Liver (tissue), 10 donors: ENCODE results near the gene MAP4K3. TPM values are rescaled to one million over a fixed set of nuclear protein-coding genes. Genes with fewer than 3 reads are reported as not detected.

Experiments used
- DNase-seq: peaks from one replicate; pipeline ENCODE4 v3.0.0-alpha.2; 2017; ENCODE audit warnings: low spot score
- H3K27ac ChIP-seq, 2 donors: one replicate each; pipeline ENCODE4 v1.7.0; 2013; ENCODE audit warnings: inconsistent platforms in 2 of 2, low read length in 2 of 2, control low read depth in 1 of 2, low read depth in 1 of 2, mild to moderate bottlenecking in 1 of 2
- H3K27me3 ChIP-seq, 4 donors: one replicate each; pipeline versions ENCODE4 v1.6.1 to v1.7.0; 2013; ENCODE audit warnings: low read length in 3 of 4, inconsistent platforms in 1 of 4, mild to moderate bottlenecking in 1 of 4, moderate library complexity in 1 of 4; ENCODE audit not compliant: control insufficient read depth in 4 of 4, insufficient read depth in 4 of 4
- H3K36me3 ChIP-seq, 4 donors: one replicate each; pipeline versions ENCODE4 v1.6.1 to v1.7.0; 2013; ENCODE audit warnings: low read length in 3 of 4, mild to moderate bottlenecking in 3 of 4, low read depth in 1 of 4, moderate library complexity in 1 of 4; ENCODE audit not compliant: control insufficient read depth in 4 of 4, insufficient read depth in 3 of 4
- H3K4me1 ChIP-seq, 4 donors: one replicate each; pipeline versions ENCODE4 v1.6.1 to v1.7.0; 2013; ENCODE audit warnings: low read length in 3 of 4, mild to moderate bottlenecking in 3 of 4, moderate library complexity in 1 of 4; ENCODE audit not compliant: control insufficient read depth in 4 of 4, insufficient read depth in 4 of 4
- H3K4me3 ChIP-seq, 3 donors: one replicate each; pipeline versions ENCODE4 v1.6.1 to v1.7.0; 2013; ENCODE audit warnings: low read length in 3 of 3, control low read depth in 1 of 3, low read depth in 1 of 3, mild to moderate bottlenecking in 1 of 3
- H3K9ac ChIP-seq, 2 donors: one replicate each; pipeline ENCODE4 v1.7.0; 2013; ENCODE audit warnings: low read length in 2 of 2, mild to moderate bottlenecking in 2 of 2, moderate library complexity in 2 of 2, control low read depth in 1 of 2, low read depth in 1 of 2
- H3K9me3 ChIP-seq, 4 donors: one replicate each; pipeline versions ENCODE4 v1.6.1 to v1.7.0; 2013; ENCODE audit warnings: low read length in 3 of 4; ENCODE audit not compliant: control insufficient read depth in 4 of 4
- FOXA1 ChIP-seq: IDR thresholded peaks from 2 replicates; pipeline ENCODE4 v1.6.1; 2016; ENCODE audit warnings: antibody characterized with exemption
- HNF4A ChIP-seq, 2 donors: conservative IDR thresholded peaks; 2 replicates each; pipeline ENCODE4 v1.6.1; 2016; ENCODE audit warnings: antibody characterized with exemption in 2 of 2, mild to moderate bottlenecking in 2 of 2
- JUND ChIP-seq, 2 donors: IDR thresholded peaks; 2 replicates each; pipeline ENCODE4 v1.6.1; 2016; ENCODE audit warnings: antibody characterized with exemption in 2 of 2
- NR2F2 ChIP-seq: IDR thresholded peaks from 2 replicates; pipeline ENCODE4 v1.6.1; 2016; ENCODE audit warnings: antibody characterized with exemption
- TAF1 ChIP-seq: conservative IDR thresholded peaks from 2 replicates; pipeline ENCODE4 v1.6.1; 2016; ENCODE audit warnings: antibody characterized with exemption, mild to moderate bottlenecking
- YY1 ChIP-seq: IDR thresholded peaks from 2 replicates; pipeline ENCODE4 v1.6.1; 2016; ENCODE audit warnings: antibody characterized with exemption, mild to moderate bottlenecking
- WGBS: extraction: QIAGEN DNeasy Blood & Tissue Kit; methylation state at CpG from one replicate; pipeline ENCODE4 v1.1.7; 2013; 5-methylcytosine and 5-hydroxymethylcytosine counted together
- polyA plus RNA-seq, 2 donors: library from polyadenylated mRNA; stranded (reverse) in 1 of 2; unstranded in 1 of 2; fragments of 200-250 nt in 1 of 2; fragments of >200 nt in 1 of 2; fragmentation: Nextera tagmentation in 1 of 2; extraction: Ambion mirVana in 1 of 2; gene quantifications; one replicate each; pipeline versions ENCODE4 v1.2.1 to v1.2.3, GENCODE V29; 2013 to 2015
- small RNA-seq: library from RNA; depleted of rRNA; stranded (forward); fragments of <200 nt; gene quantifications from one replicate; pipeline ENCODE3, GENCODE V24; 2014
- total RNA-seq, 2 donors: library from RNA; depleted of rRNA; stranded (reverse); fragments of >200 nt; gene quantifications; one replicate each; pipeline ENCODE4 v1.2.3, GENCODE V29; 2014
- TF ChIP-seq, protein P1 (sequence below): fragments of 150-350 bp; IDR thresholded peaks from 2 replicates; pipeline ENCODE4 v1.5.1; 2017; ENCODE audit warnings: improper control_type of control experiment, low read depth, low read length; ENCODE audit not compliant: missing input control
- donor health status: healthy.
- donor health status: healthy.
- donor health status: healthy.
- donor health status: healthy.
- donor health status: healthy.

MAP4K3 gene
- total and polyA plus RNA-seq, 4 donors: 6.2 to 23.8 (median 10.9) TPM

GRCh38 chr2:39203382-39203781 is 233.7 kb downstream of the MAP4K3 start:
- Histone ChIP-seq H3K27me3 (no peaks in the 10 kb centered on the region), H3K4me1 (no peaks in the 10 kb centered on the region), H3K4me3 (no peak overlapping the region), H3K9me3 (no peaks in the 10 kb centered on the region), H3K9ac (no peak overlapping the region), H3K27ac (no peak overlapping the region), H3K36me3 (no peaks in the 10 kb centered on the region)
- WGBS: 77% methylated on average over 6 of the region's 6 CpGs
- no peak for DNase-seq
- TF ChIP-seq YY1 (no peak), FOXA1 (no peak), JUND (IDR thresholded peaks at IDR 0.05) (no peak), TAF1 (no peak), NR2F2 (no peak)
- TF ChIP-seq, protein P1, sequence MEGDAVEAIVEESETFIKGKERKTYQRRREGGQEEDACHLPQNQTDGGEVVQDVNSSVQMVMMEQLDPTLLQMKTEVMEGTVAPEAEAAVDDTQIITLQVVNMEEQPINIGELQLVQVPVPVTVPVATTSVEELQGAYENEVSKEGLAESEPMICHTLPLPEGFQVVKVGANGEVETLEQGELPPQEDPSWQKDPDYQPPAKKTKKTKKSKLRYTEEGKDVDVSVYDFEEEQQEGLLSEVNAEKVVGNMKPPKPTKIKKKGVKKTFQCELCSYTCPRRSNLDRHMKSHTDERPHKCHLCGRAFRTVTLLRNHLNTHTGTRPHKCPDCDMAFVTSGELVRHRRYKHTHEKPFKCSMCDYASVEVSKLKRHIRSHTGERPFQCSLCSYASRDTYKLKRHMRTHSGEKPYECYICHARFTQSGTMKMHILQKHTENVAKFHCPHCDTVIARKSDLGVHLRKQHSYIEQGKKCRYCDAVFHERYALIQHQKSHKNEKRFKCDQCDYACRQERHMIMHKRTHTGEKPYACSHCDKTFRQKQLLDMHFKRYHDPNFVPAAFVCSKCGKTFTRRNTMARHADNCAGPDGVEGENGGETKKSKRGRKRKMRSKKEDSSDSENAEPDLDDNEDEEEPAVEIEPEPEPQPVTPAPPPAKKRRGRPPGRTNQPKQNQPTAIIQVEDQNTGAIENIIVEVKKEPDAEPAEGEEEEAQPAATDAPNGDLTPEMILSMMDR: no peak

- Histone ChIP-seq H3K4me1 (no peaks in the 10 kb centered on the region), H3K9ac (no peak overlapping the region), H3K4me3 (no peak overlapping the region), H3K36me3 (no peaks in the 10 kb centered on the region), H3K9me3 (no peaks in the 10 kb centered on the region), H3K27ac (no peak overlapping the region), H3K27me3 (no peaks in the 10 kb centered on the region)
- no peak for TF ChIP-seq HNF4A (conservative IDR thresholded peaks at IDR 0.05)
- no peak for TF ChIP-seq JUND (IDR thresholded peaks at IDR 0.05)
- WGBS: 79% methylated on average over 1 of the region's 1 CpG
- DNase-seq: no peak
Measured at GRCh38 chr2:39202639-39203369, 234.3 kb downstream of the MAP4K3 start.

Small RNA genes within 50 kb of the gene (small RNA-seq; reads per million reads assigned to genes)
- not detected for gene RF00272

Other genes starting within 250 kb of the MAP4K3 start
- 1 to 10 TPM in 1 of 2 donors, under 1 TPM in 1; 0.25 to 1.1 TPM for gene CDKL4, start 193.3 kb downstream of the MAP4K3 start, total RNA-seq
- not detected for gene CDKL4, start 193.3 kb downstream of the MAP4K3 start, polyA plus RNA-seq
- gene TMEM178A, start 228.6 kb upstream of the MAP4K3 start, total RNA-seq: under 1 TPM; 0.42 to 0.56 TPM
- under 1 TPM; 0.21 to 0.64 TPM for gene TMEM178A, start 228.6 kb upstream of the MAP4K3 start, polyA plus RNA-seq